RPMI8226 (cell line): Measurements from ENCODE around the gene SCUBE2.
"Not testable (repeated sequence)": the region's sequence is repeated elsewhere in the genome, so short reads cannot be mapped to it uniquely, and the experiment has no call there.

ENCODE experiments used
- DNase-seq: peaks from one replicate; pipeline ENCODE4 v3.0.0-alpha.2; 2015

The SCUBE2 gene

GRCh38 chr11:9003573-9004182, 87.7 kb downstream of the SCUBE2 start, which contains the start of gene NRIP3:
NRIP3 (minus strand) TSS chr11:9004001; CDS start chr11:9003935, 66 bp downstream.
- peak; percentile 35 for DNase-seq

GRCh38 chr11:9002920-9003572, 88.4 kb downstream of the SCUBE2 start:
- DNase-seq, result no peak

- no peak for DNase-seq
Measured at GRCh38 chr11:9001736-9002135, 89.7 kb downstream of the SCUBE2 start.

GRCh38 chr11:8998017-8998416, 93.4 kb downstream of the SCUBE2 start:
- no peak for DNase-seq

GRCh38 chr11:8997451-8997850, 93.9 kb downstream of the SCUBE2 start:
- no peak for DNase-seq

- no peak for DNase-seq
Measured at GRCh38 chr11:8989453-8989852, 101.9 kb downstream of the SCUBE2 start.

- DNase-seq, result no peak
Measured at GRCh38 chr11:8988329-8989234, 102.8 kb downstream of the SCUBE2 start.

GRCh38 chr11:8987446-8987845, 104.0 kb downstream of the SCUBE2 start:
- no peak for DNase-seq

GRCh38 chr11:8986772-8987171, 104.6 kb downstream of the SCUBE2 start:
- not testable (repeated sequence) for DNase-seq

GRCh38 chr11:8985462-8985861, 105.9 kb downstream of the SCUBE2 start:
- DNase-seq, result no peak

- no peak for DNase-seq
Measured at GRCh38 chr11:8983552-8983951, 107.8 kb downstream of the SCUBE2 start.

GRCh38 chr11:8980485-8980884, 110.9 kb downstream of the SCUBE2 start:
- DNase-seq, result no peak

- DNase-seq, result not testable (repeated sequence)
Measured at GRCh38 chr11:8979365-8979764, 112.0 kb downstream of the SCUBE2 start.

- DNase-seq, result no peak
Measured at GRCh38 chr11:8973121-8973520, 118.3 kb downstream of the SCUBE2 start.

- no peak for DNase-seq
Measured at GRCh38 chr11:8971924-8972316, 119.5 kb downstream of the SCUBE2 start.

- DNase-seq, result no peak
Measured at GRCh38 chr11:8971196-8971923, 120.0 kb downstream of the SCUBE2 start.
